NB4 (cell line): ENCODE data around the gene MCTP2.

Source experiments
- DNase-seq: peaks from one replicate; pipeline ENCODE4 v3.0.0; 2010; ENCODE audit warnings: low read depth
- H3K4me3 ChIP-seq: one replicate; pipeline ENCODE4 v1.5.1; 2011; ENCODE audit warnings: mild to moderate bottlenecking, low read depth, low read length, moderate library complexity
- MYC ChIP-seq: IDR thresholded peaks from 2 replicates; pipeline ENCODE4 v1.6.1; 2011; ENCODE audit warnings: low read depth, low read length
- POLR2A ChIP-seq: IDR thresholded peaks from 2 replicates; pipeline ENCODE4 v1.6.1; 2011; ENCODE audit warnings: mild to moderate bottlenecking; ENCODE audit not compliant: insufficient read length; ENCODE audit errors: extremely low read depth
- TF ChIP-seq, protein P1 (sequence below): IDR thresholded peaks from 2 replicates; pipeline ENCODE4 v1.6.1; 2011; ENCODE audit warnings: low read depth, low read length
- TF ChIP-seq, protein P2 (sequence below): IDR thresholded peaks from one replicate; pipeline ENCODE4 v1.5.1; 2012; ENCODE audit warnings: low read depth, low read length

The MCTP2 gene

DNA sequence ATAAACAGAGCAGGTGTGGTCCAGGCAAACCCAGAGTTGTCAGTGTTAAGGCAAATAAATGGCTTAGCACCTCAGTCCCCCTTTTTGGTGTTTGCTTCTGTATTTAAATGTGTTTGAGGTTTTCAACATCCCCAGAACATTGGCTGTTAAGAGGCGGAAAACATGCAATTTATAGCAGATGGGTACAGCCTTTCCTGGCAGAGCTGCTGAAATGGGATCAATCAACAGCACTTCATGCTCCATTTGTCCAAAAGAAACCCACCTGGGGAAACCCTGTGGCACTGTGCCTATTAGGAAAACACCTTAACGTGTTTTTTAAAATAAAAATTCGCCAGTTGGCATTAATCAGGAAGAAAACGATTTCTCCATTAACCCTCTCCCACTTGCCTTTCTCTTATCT is 135.4 kb downstream of the MCTP2 start:
- DNase-seq, result no peak
- no peak overlapping the region for H3K4me3 ChIP-seq
- TF ChIP-seq MYC, result no peak
- TF ChIP-seq, protein P1, sequence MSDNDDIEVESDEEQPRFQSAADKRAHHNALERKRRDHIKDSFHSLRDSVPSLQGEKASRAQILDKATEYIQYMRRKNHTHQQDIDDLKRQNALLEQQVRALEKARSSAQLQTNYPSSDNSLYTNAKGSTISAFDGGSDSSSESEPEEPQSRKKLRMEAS, result no peak
- TF ChIP-seq, protein P2, sequence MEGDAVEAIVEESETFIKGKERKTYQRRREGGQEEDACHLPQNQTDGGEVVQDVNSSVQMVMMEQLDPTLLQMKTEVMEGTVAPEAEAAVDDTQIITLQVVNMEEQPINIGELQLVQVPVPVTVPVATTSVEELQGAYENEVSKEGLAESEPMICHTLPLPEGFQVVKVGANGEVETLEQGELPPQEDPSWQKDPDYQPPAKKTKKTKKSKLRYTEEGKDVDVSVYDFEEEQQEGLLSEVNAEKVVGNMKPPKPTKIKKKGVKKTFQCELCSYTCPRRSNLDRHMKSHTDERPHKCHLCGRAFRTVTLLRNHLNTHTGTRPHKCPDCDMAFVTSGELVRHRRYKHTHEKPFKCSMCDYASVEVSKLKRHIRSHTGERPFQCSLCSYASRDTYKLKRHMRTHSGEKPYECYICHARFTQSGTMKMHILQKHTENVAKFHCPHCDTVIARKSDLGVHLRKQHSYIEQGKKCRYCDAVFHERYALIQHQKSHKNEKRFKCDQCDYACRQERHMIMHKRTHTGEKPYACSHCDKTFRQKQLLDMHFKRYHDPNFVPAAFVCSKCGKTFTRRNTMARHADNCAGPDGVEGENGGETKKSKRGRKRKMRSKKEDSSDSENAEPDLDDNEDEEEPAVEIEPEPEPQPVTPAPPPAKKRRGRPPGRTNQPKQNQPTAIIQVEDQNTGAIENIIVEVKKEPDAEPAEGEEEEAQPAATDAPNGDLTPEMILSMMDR, result no peak

DNA sequence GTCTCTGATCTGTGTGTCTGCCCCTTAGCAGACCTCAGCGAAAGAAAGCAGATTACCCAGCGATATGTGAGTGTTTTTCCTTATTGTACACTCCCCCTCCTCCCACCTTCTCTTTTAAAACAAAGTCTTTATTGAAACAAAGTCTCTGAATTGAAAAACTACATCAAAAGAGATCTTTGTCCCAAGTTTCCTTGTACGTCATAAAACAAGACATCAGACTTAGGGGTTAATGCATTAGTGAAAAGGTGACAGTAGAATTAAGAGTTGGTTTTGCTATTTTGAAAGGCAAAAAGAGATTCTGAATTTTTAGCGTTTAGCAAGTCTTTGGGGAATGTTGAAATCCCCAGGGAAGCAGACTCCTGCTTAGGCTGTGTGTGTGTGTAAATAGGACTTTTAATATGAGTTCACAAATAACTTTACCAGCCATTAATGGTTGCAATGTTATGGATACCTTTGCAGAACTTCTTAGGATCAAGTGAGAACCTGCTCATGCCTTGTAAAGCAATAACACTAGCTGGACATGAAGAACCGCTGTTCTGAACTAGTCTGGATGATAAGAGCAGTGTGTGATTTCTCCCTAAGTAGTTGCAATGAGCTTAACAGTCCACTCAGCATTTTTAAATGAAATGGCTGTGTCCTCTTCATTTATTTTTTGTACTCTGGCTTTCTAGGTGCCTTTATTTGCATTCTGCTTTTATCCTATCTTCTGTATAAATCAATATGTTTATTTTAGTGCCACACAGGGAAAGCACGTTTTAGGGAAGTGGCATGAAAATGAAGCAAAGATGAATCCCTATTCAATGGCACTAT is 136.6 kb downstream of the MCTP2 start:
- H3K4me3 ChIP-seq, result no peak overlapping the region

DNA sequence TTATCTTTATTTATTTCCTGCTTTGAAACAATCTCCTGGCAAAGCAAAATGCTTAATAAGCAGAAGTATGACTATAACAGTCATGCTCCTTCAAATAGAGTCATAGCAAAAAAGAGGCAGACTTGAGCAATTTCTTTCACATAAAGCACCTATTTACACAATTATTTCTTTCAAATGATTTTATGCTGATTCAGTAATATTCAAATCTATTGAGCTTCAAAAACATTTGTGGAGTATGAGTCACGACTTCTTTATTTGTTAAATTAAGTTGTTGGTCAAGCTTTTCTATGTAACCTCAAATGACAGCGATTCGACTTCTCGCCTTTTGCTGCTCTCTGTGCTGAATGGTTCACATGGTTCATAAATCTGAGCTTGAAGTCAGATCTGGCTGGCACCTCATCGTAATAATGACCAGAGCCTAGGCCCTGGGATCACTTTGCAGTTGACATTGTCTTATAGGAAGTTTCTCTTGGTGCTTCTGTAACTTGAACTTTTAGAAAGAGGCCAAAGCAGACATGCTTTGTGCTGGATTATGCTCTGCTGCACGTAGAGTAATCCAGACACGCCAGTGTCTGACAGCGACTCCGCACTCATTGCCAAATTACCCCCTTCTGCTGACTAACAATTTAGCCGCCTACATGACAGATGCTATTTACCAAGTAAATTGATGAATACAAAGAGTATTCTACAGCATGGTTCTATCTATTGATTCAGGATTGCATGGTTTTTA is 139.0 kb downstream of the MCTP2 start:
- H3K4me3 ChIP-seq, result no peak overlapping the region
- no peak for DNase-seq
- no peak for TF ChIP-seq MYC
- TF ChIP-seq, protein P2, result no peak
- TF ChIP-seq, protein P1, result no peak
- TF ChIP-seq POLR2A, result no peak

More for the DNA sequence above, 136.6 kb downstream of the MCTP2 start:
- DNase-seq, result no peak
- TF ChIP-seq, protein P1, result no peak
- TF ChIP-seq MYC, result no peak
- TF ChIP-seq, protein P2, result no peak
- no peak for TF ChIP-seq POLR2A

DNA sequence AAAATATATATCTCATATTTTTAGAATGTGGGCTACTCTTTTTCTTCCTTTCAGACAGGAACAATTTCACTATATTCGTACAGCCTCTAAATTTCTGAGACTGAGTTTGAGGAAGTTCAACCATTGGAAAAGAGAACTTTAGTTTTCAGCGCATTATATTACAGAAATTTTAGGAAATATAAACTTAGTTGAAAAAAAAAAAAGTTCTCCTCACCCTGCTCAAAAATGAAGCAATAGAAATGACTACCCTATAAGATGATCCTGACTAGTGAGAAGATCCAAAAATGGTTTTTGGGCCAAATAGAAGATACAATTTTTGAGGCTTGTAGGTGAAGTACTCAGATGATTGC is 139.6 kb downstream of the MCTP2 start:
- TF ChIP-seq, protein P1, result no peak
- TF ChIP-seq, protein P2, result no peak
- TF ChIP-seq MYC (no peak), POLR2A (no peak)
- H3K4me3 ChIP-seq, result no peak overlapping the region
- DNase-seq, result no peak

DNA sequence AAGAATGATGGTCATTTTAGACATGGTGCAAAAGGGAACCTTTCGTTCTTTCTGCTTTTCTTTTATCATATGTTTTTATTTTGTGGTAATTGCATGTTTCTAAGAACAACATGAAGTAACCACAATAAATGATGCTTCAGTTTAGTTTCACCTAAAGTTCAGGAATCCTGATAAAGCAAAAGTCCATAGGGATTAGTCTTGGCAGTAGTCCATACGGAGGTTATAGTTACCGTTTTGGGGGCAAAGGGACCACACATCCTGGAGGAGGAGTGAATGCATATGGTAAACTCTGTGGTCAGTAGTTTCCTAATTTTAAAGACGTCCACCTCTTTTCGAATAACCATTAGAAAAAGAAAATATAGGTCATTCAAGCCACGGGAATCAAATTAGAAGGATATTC is 141.5 kb downstream of the MCTP2 start:
- DNase-seq, result no peak
- TF ChIP-seq POLR2A, result no peak
- H3K4me3 ChIP-seq, result no peak overlapping the region

DNA sequence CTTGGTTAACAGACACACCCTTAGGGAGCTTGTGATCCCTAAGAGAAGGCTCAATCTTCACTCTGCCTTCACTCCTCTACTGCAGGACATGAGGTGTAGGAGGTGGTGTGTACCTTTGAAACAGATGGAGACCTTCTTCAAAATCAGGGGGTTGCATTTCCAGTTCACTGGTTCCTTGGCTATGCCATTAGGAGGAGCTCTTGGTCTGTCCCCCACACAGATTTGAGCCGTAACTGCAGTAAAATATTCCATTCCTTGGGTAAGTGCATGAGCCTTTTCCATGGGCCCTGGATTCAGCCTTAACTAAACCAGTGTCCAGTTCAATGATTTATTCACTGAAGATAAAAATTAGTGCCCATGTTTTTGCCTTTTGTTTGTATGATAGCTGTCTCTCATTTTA is 144.6 kb downstream of the MCTP2 start:
- TF ChIP-seq, protein P1, result no peak
- TF ChIP-seq POLR2A, result no peak
- TF ChIP-seq, protein P2, result no peak
- no peak for TF ChIP-seq MYC
- no peak overlapping the region for H3K4me3 ChIP-seq
- no peak for DNase-seq
